Calu3 (cell line): ENCODE results near the gene PHGDH. TPM values are rescaled to one million over a fixed set of nuclear protein-coding genes. Genes with fewer than 3 reads are reported as not detected.

Experiments
- BruUV-seq: library from RNA; stranded (reverse); fragments of 400-500 nt; replicated peaks from 2 replicates; lab custom pipeline; 2021; lab: Mats Ljungman, UMichigan
- CTCF ChIA-PET: fragments of 300-600 bp; sonication (Branson Sonifier 250); formaldehyde crosslinking; loops from one replicate; lab custom pipeline; 2022; ENCODE audit warnings: antibody characterized with exemption; lab: Charles Lee
- DNase-seq: peaks from one replicate; pipeline ENCODE4 v3.0.0; 2022
- H3K27ac Mint-ChIP-seq: one replicate; pipeline ENCODE4 v1.8.0; 2022; ENCODE audit warnings: mixed read lengths; ENCODE audit not compliant: unreplicated experiment
- H3K27me3 Mint-ChIP-seq: one replicate; pipeline ENCODE4 v1.8.0; 2022; ENCODE audit warnings: mixed read lengths; ENCODE audit not compliant: unreplicated experiment
- H3K36me3 Mint-ChIP-seq: one replicate; pipeline ENCODE4 v1.8.0; 2022; ENCODE audit warnings: mild to moderate bottlenecking, moderate library complexity, mixed read lengths; ENCODE audit not compliant: insufficient read depth, unreplicated experiment
- H3K4me1 Mint-ChIP-seq: one replicate; pipeline ENCODE4 v1.8.0; 2022; ENCODE audit warnings: mild to moderate bottlenecking, low read depth, mixed read lengths; ENCODE audit not compliant: unreplicated experiment
- H3K4me3 Mint-ChIP-seq: one replicate; pipeline ENCODE4 v1.8.0; 2022; ENCODE audit warnings: mild to moderate bottlenecking, low read depth, moderate library complexity, mixed read lengths; ENCODE audit not compliant: unreplicated experiment
- H3K9me3 Mint-ChIP-seq: one replicate; pipeline ENCODE4 v1.8.0; 2022; ENCODE audit warnings: low read depth, mixed read lengths; ENCODE audit not compliant: unreplicated experiment
- intact Hi-C: fragments of 100-400 bp; cut with micrococcal nuclease; formaldehyde crosslinking; loops from one replicate; pipeline ENCODE4 v1.10.0; 2022; ENCODE audit not compliant: unreplicated experiment
- total RNA-seq: library from RNA; stranded (reverse); gene quantifications from 2 replicates; pipeline ENCODE4 v1.2.3, GENCODE V29; 2022
- TF ChIP-seq, protein P1 (sequence below): fragments of 200-600 bp; IDR thresholded peaks from one replicate; pipeline ENCODE4 v1.8.0; 2022; ENCODE audit warnings: antibody characterized with exemption; ENCODE audit not compliant: unreplicated experiment

The PHGDH gene
- total RNA-seq, 1 experiment from 2014 or later: 199 TPM

DNA sequence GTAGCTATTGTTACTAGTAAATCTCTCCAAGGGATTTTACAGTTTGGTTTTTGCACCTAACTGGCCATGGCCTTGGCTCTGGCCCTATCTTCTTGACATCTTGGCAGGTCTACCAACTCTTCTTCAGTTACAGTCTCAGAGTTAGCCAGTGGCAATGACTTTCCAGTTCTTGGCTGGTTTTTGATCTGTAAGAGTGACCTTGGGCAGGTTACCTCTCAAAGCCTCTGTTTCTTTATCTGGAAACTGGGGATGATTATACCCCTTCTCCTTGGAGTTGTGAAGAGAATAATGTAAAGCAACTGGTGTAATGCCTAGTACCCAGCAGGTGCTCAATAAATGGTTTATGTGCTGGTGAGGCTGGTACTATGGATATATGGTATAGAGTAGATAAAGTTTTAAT, 6.7 kb downstream of the PHGDH start:
- H3K4me1 Mint-ChIP-seq: peaks cover 82% of the 10 kb centered on the region
- H3K36me3 Mint-ChIP-seq: peaks cover 27% of the 10 kb centered on the region
- no peak for DNase-seq
- intact Hi-C loops: no loop called here
- no peak overlapping the region for H3K4me3 Mint-ChIP-seq
- H3K9me3 Mint-ChIP-seq: no peaks in the 10 kb centered on the region
- no TSS peak for BruUV-seq
- H3K27me3 Mint-ChIP-seq: no peaks in the 10 kb centered on the region
- TF ChIP-seq, protein P1, sequence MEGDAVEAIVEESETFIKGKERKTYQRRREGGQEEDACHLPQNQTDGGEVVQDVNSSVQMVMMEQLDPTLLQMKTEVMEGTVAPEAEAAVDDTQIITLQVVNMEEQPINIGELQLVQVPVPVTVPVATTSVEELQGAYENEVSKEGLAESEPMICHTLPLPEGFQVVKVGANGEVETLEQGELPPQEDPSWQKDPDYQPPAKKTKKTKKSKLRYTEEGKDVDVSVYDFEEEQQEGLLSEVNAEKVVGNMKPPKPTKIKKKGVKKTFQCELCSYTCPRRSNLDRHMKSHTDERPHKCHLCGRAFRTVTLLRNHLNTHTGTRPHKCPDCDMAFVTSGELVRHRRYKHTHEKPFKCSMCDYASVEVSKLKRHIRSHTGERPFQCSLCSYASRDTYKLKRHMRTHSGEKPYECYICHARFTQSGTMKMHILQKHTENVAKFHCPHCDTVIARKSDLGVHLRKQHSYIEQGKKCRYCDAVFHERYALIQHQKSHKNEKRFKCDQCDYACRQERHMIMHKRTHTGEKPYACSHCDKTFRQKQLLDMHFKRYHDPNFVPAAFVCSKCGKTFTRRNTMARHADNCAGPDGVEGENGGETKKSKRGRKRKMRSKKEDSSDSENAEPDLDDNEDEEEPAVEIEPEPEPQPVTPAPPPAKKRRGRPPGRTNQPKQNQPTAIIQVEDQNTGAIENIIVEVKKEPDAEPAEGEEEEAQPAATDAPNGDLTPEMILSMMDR: no peak
- CTCF ChIA-PET: no interaction called here
- H3K27ac Mint-ChIP-seq: no peak overlapping the region

DNA sequence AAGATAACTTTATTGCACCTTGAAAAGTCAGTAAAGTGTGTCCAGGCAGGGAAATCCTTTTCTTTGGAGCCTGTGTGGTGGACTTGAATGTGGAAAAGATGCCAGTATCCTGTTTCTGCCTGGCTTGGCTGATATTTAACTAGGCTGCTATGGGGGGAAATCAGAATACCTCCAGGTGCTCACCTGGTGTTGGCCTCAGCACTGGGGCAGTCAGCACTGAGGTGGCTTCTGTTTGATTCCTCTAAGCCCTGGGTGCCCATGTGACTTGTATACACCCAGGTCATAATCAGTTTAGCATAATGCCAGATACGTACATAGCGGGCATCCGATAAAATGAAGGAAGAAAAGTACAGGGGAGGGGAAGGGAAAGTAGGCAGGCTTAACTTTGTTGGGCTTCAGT, 7.2 kb downstream of the PHGDH start:
- Mint-ChIP-seq H3K4me3 (no peak overlapping the region), H3K27ac (no peak overlapping the region), H3K9me3 (no peaks in the 10 kb centered on the region), H3K27me3 (no peaks in the 10 kb centered on the region), H3K36me3 (peaks cover 21% of the 10 kb centered on the region), H3K4me1 (peaks cover 76% of the 10 kb centered on the region)
- DNase-seq: no peak
- no TSS peak for BruUV-seq
- intact Hi-C loops: no loop called here
- TF ChIP-seq, protein P1: no peak
- CTCF ChIA-PET: no interaction called here

DNA sequence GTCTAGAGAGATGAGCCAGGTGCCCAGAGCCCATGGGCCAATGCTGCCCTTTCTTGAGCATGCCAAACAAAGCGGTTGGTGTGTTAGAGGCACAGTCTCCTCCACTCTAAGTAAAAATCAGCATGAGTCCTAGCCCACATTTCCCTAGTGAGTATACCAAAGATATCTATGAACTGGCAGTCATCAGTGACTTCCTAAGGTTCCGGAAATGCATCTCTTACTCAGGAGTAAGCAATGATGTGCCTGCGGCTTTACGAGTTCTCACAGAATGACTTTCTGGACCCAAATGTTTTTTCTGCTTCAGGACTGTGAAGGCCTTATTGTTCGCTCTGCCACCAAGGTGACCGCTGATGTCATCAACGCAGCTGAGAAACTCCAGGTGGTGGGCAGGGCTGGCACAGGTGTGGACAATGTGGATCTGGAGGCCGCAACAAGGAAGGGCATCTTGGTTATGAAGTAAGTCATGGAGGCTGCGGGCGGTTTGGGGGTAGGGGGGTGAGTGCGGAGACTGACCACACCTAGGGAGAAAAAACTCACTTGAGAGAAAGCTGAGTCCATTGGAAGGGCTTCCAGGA, 9.2 kb downstream of the PHGDH start:
- CTCF ChIA-PET: no interaction called here
- H3K27me3 Mint-ChIP-seq: no peaks in the 10 kb centered on the region
- H3K9me3 Mint-ChIP-seq: no peaks in the 10 kb centered on the region
- peaks cover 63% of the 10 kb centered on the region for H3K4me1 Mint-ChIP-seq
- H3K27ac Mint-ChIP-seq: no peak overlapping the region
- TF ChIP-seq, protein P1: no peak
- BruUV-seq: no TSS peak
- DNase-seq: no peak
- intact Hi-C loops: no loop called here
- H3K36me3 Mint-ChIP-seq: peaks cover 16% of the 10 kb centered on the region
- H3K4me3 Mint-ChIP-seq: no peak overlapping the region

DNA sequence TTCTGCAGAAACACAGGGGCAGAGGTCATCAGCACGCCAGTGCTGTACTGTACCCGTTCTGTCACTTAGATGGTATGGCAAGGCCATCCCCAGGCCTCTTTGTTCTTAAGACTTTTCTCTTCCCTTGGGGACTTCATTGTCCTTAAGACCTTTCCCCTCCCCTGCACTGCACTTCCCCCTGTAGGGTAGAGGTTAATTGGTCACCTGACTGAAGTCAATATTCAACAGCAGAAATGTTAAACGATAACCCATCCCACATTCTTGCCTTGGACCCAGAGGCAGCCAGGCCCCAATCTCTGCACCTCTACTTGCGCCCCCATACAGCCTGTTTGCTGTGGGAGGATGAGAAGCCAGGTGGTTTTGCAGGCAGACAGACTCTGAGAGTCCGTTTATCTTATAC, 10.2 kb downstream of the PHGDH start:
- no peak overlapping the region for H3K4me3 Mint-ChIP-seq
- no peaks in the 10 kb centered on the region for H3K9me3 Mint-ChIP-seq
- CTCF ChIA-PET: no interaction called here
- H3K27me3 Mint-ChIP-seq: no peaks in the 10 kb centered on the region
- TF ChIP-seq, protein P1: no peak
- H3K36me3 Mint-ChIP-seq: peaks cover 23% of the 10 kb centered on the region
- no peak for DNase-seq
- no TSS peak for BruUV-seq
- intact Hi-C loops: no loop called here
- peaks cover 57% of the 10 kb centered on the region for H3K4me1 Mint-ChIP-seq
- no peak overlapping the region for H3K27ac Mint-ChIP-seq
